GM19043 (cell line): ENCODE data around the gene ZBTB46.
"Not testable (repeated sequence)": the region's sequence is repeated elsewhere in the genome, so short reads cannot be mapped to it uniquely, and the experiment has no call there.

Source experiments
- ATAC-seq: cut with Tn5 transposase; IDR thresholded peaks from one replicate; pipeline ENCODE4 v1.9.1; 2021; ENCODE audit warnings: low read depth; ENCODE audit not compliant: unreplicated experiment

ZBTB46 gene

GRCh38 chr20:63792866-63793265 lies 38.2 kb downstream of the ZBTB46 start:
- no peak for ATAC-seq

- no peak for ATAC-seq
Measured at GRCh38 chr20:63791497-63792156, 39.4 kb downstream of the ZBTB46 start.

- ATAC-seq, result no peak
Measured at GRCh38 chr20:63790572-63791168, 40.4 kb downstream of the ZBTB46 start.

DNA sequence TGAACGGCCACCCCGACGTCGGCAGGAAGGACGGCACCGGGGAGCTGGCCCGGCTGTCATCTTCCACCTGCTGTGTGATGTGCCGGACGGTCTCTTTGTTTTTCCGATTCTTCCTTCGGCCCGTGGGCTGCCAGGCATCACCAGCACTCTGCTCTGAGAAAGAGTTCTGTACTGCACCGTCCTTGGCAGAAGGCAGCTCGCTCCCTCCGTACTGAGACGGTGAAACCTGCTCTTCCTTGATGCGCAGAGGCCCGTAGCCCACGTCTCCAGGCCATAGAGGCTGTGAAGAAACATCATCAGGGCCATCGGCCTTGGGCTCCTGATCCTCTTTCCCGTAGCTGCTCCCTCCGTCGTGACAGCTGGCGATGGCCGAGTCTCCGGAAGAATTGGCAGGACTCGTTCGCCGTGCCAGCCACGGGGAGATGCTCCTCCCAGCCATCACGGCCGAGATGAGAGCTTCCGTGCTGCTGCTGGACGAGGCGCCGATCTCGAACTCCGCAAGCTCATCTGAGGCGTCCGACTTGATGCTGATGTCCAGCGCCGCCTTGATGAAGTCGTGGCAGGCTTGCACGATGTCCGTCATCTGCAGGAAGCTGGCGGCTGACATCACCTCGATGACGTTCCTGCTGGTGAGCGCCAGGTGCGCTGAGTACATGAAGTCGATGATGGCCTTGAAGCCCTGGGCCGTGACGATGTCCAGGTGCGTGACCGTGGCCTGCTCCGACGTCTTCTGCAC lies 41.1 kb downstream of the ZBTB46 start:
- ATAC-seq, result no peak

- ATAC-seq, result no peak
Measured at GRCh38 chr20:63787749-63788148, 43.3 kb downstream of the ZBTB46 start.

DNA sequence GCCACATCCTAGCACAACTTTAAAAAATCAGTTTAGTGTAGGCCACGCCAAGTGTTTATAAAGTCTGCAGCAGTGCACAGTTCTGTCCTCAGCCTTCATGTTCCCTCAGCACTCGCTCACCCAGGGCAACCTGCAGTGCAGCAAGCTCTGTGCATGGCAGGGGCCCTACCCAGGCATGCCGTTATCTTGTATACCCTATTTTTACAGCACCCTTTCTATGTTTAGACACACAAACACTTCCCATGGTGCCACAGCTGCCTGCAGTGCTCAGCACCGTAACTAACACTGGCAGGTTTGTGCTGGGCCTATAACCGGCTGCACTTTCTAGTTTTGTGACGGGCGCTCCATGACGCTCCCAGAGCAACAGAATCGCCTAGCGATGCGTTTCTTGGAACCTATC lies 43.8 kb downstream of the ZBTB46 start:
- no peak for ATAC-seq

- no peak for ATAC-seq
Measured at GRCh38 chr20:63785691-63786131, 45.4 kb downstream of the ZBTB46 start.

- no peak for ATAC-seq
Measured at GRCh38 chr20:63783970-63784369, 47.1 kb downstream of the ZBTB46 start.

DNA sequence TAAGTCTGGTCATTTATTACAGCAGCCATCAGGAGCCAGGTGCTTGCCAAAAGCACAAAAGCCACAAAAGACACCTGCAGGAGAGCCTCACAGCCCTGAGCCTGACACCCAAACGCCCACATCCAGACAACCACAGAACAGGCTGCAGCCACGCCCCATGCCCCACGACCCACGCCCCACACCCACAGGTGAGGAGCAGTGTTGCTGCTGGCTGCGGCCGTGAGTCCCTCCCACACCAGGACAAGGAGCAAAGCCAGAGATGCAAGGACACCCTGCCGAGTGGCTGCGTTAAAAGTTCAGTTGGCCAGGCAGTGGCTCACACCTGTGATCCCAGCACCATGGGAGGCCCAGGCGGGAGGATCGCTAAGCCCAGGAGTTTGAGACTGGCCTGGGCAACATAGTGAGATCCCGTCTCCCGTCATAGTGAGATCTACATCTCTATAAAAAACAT lies 48.5 kb downstream of the ZBTB46 start:
- ATAC-seq, result no peak

- ATAC-seq, result no peak
Measured at GRCh38 chr20:63782051-63782471, 49.0 kb downstream of the ZBTB46 start.

GRCh38 chr20:63781181-63781580 lies 49.9 kb downstream of the ZBTB46 start:
- no peak for ATAC-seq

DNA sequence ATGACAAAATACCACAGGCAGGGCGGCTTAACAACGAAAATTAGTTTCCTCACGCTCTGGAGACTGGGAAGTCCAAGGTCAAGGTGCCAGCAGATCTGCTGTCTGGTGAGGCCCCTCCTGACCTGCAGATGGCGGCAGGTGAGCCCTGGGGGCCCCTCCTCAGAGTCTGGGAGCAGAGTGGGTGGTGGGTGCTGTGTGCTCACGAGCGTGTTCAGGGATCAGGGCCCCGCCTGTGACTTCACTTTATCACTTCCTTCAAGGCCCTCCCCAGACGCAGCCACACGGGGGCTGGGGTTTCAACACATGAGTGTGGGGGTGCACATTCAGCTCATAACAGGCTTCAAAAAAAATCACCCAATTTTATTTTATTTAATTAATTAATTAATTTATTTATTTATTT lies 52.2 kb downstream of the ZBTB46 start:
- ATAC-seq, result no peak

- ATAC-seq, result no peak
Measured at GRCh38 chr20:63778034-63778752, 52.9 kb downstream of the ZBTB46 start.

DNA sequence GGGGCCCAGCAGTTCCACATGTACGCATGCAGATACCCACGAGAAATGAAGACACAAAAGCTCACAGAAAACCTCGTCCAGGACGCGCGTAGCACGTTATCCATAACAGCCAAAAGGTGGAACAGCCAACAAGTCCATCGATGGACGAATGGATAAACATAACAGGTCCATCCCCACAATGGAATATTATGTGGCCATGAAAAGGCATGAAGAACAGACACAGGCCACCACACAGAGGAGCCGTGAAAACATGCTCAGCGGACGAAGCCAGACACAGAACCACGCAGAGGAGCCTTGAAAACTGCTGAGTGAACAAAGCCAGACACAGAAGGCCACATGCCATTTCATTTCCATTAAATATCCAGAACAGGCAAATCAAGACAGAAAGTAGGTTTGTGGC lies 53.5 kb downstream of the ZBTB46 start:
- no peak for ATAC-seq

- ATAC-seq, result not testable (repeated sequence)
Measured at GRCh38 chr20:63776875-63777274, 54.2 kb downstream of the ZBTB46 start.

DNA sequence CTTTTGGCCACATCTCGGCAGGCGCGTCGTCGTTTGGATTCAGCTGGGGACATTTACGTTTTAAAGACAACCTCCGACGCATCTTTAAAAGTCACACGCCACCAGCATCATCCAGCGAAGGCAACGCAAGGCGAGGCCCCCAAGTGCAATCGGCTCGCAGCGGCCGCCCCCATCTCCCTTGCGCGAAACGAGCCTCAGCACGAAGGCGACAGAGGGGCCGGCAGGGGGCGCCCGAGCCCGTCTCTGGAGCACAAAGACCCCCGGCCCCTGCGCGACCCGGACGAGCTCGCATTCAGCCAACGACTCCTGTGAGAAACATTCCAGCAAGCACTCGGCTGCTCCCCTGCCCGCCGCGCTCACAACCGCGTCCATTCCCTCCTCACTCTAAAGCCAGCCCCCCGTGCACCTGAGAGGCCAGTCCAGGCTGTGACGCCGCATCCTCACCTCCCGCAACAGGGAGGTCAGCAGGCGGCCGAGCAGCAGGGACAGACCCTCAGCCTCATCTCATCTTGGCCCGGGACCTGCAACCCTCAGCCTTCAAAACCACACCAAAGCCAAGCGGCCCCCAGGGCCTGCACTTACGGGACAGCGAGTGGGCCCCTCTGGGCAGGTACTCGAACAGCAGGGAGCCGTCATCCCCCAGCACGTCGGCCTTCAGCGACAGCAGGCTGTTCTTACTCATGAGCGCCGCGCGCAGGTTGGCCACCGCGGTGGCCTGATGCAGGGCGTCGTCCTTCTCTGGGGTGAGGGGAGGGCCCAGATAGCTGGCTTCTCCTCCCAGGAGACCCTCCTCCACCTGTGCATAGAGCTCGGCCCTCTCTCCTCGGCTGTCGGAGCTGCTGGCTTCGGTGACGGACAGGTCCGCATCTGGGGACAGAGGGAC lies 55.7 kb downstream of the ZBTB46 start:
- ATAC-seq, result no peak

DNA sequence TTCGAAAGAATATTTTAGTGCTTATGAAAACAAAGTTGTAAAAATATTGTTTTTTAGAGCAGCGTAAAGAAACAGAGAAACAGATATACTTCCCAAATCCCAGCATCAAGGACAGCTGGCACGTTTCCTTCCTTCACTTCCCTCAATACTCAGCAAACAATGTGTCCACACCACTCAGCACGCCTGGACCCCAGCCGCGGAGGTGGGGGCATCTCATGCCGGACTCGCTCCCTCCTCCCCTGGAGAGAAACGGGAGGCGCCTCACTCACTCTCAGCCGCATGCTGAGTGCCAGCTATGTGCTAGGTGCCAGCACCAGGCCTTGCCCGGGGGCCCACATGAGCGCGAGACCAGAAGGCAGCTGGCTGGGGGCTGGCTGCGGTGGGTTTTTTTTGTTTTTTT lies 56.8 kb downstream of the ZBTB46 start:
- no peak for ATAC-seq

GRCh38 chr20:63773571-63774241 lies 57.4 kb downstream of the ZBTB46 start:
- no peak for ATAC-seq

- no peak for ATAC-seq
Measured at GRCh38 chr20:63772781-63773518, 58.1 kb downstream of the ZBTB46 start.
